ES-I3 (cell line): Measurements from ENCODE around the gene CTSH.
"Not testable (repeated sequence)": the region's sequence is repeated elsewhere in the genome, so short reads cannot be mapped to it uniquely, and the experiment has no call there.

Source experiments
- H3K36me3 ChIP-seq: 2 replicates; pipeline ENCODE4 v1.6.1; 2013; ENCODE audit warnings: mild to moderate bottlenecking, low read length, control low read depth, moderate library complexity; ENCODE audit not compliant: insufficient read depth
- H3K4me1 ChIP-seq: 2 replicates; pipeline ENCODE4 v1.6.1; 2013; ENCODE audit warnings: mild to moderate bottlenecking, control low read depth, low read length; ENCODE audit not compliant: insufficient read depth
- H3K9ac ChIP-seq: 2 replicates; pipeline ENCODE4 v1.6.1; 2013; ENCODE audit warnings: low read depth, mild to moderate bottlenecking, low read length, moderate library complexity
- H3K9me3 ChIP-seq: 2 replicates; pipeline ENCODE4 v1.6.1; 2013; ENCODE audit warnings: mild to moderate bottlenecking, low read length, moderate library complexity; ENCODE audit not compliant: control insufficient read depth, insufficient read depth

Gene CTSH

DNA sequence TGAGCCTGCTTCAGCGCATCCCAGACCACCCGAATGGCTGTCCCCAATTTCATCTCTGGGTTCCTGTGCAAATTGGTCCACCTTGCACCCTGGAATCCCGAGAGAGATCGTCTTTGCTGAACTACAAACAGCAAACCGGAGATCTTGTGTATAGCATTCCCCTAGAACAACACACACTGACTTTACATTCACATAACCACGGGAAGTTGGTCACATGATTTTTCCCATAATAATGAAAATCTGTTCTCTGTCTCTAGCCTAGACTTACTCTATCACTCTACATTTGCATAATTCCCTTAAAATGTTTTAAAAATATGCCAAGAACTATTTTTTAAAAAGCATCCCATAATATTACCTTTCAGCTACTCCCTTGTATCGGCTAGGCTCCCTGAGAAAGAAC lies 34.6 kb downstream of the CTSH start:
- peaks cover 2% of the 10 kb centered on the region; the same call in 1 of the 2 replicates for H3K4me1 ChIP-seq
- no peaks in the 10 kb centered on the region for H3K9me3 ChIP-seq
- H3K9ac ChIP-seq: no peak overlapping the region
- H3K36me3 ChIP-seq: peaks cover 5% of the 10 kb centered on the region

DNA sequence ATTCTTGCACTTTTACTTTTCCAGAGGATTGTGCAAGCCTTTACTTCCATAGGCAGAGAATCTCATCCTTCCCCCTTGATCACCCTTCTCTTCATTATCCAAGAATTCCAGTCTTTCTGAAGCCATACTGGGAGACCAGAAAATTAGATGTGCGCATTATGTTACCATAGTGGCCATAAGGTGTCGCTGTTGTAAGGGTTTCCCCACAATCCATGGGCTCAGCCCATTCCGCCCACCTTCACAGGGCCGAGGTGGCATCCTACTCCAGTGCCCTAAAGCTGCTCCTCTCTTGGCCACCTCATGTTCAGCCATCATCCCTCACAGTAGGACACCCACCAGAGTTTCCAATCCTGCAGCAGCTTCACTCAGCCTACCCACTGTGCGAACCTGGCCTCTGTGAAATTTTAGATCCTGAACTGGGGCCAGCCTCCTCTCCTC lies 35.0 kb downstream of the CTSH start:
- no peak overlapping the region for H3K9ac ChIP-seq
- H3K4me1 ChIP-seq: peaks cover 2% of the 10 kb centered on the region; the same call in 1 of the 2 replicates
- H3K9me3 ChIP-seq: no peaks in the 10 kb centered on the region
- peaks cover 5% of the 10 kb centered on the region for H3K36me3 ChIP-seq

- Histone ChIP-seq H3K36me3 (peaks cover 9% of the 10 kb centered on the region), H3K9ac (no peak overlapping the region), H3K4me1 (peaks cover 2% of the 10 kb centered on the region; the same call in 1 of the 2 replicates), H3K9me3 (no peaks in the 10 kb centered on the region)
These were observed 35.6 kb downstream of the CTSH start for GRCh38 chr15:78909160-78909695.

DNA sequence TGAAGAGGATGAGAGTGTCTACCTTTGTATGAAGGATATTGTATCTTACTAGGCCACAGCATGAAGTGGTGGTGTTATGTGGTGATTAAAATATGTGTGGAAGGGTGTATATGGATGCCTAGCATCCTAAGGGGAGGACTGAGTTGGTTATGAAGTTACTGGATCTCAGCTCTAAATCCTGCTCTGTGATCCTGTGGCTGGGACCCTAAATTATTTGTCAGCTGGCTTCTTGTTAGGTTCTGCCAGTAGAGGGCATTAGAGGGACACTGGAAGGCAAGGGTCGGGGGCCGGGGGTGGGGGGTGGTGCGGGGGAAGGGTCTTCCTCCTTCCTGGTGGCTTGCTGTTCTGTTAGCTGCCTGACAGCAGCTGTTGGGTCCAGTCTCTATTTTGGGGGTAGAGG lies 37.3 kb downstream of the CTSH start:
- peaks cover 2% of the 10 kb centered on the region; the same call in 1 of the 2 replicates for H3K4me1 ChIP-seq
- H3K36me3 ChIP-seq: peaks cover 15% of the 10 kb centered on the region

DNA sequence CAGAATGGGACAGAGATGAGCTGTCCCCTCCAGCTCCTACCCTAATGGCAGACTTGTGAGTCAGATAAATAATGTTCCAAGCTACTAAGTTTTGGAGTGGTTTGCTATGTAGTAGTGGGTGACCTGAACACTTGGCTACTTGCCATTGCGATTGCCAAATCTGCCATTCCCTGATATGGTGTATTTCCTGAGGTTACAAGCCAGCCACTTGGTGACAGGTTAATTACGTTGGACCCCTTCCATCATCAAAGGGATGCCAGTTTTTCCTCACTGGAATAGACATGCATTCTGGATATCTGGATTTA lies 38.6 kb downstream of the CTSH start:
- peaks cover 20% of the 10 kb centered on the region for H3K36me3 ChIP-seq
- no peaks in the 10 kb centered on the region for H3K9me3 ChIP-seq
- no peak overlapping the region for H3K9ac ChIP-seq
- peaks cover 2% of the 10 kb centered on the region; the same call in 1 of the 2 replicates for H3K4me1 ChIP-seq

More for the DNA sequence above, 37.3 kb downstream of the CTSH start:
- H3K9ac ChIP-seq: no peak overlapping the region
- no peaks in the 10 kb centered on the region for H3K9me3 ChIP-seq

- Histone ChIP-seq H3K4me1 (peaks cover 2% of the 10 kb centered on the region; the same call in 1 of the 2 replicates), H3K9me3 (no peaks in the 10 kb centered on the region), H3K9ac (no peak overlapping the region), H3K36me3 (peaks cover 30% of the 10 kb centered on the region)
These were observed 40.1 kb downstream of the CTSH start for GRCh38 chr15:78904599-78905358.

GRCh38 chr15:78902281-78903032 lies 42.4 kb downstream of the CTSH start:
- H3K36me3 ChIP-seq: peaks cover 41% of the 10 kb centered on the region
- H3K9ac ChIP-seq, H3K4me1 ChIP-seq, H3K9me3 ChIP-seq: not testable (repeated sequence)

- H3K9ac ChIP-seq, H3K9me3 ChIP-seq, H3K4me1 ChIP-seq: not testable (repeated sequence)
- peaks cover 41% of the 10 kb centered on the region for H3K36me3 ChIP-seq
These were observed 43.9 kb downstream of the CTSH start for GRCh38 chr15:78900819-78901533.

GRCh38 chr15:78898540-78898939 lies 46.3 kb downstream of the CTSH start:
- Histone ChIP-seq H3K9me3 (no peaks in the 10 kb centered on the region), H3K36me3 (peaks cover 37% of the 10 kb centered on the region), H3K4me1 (no peaks in the 10 kb centered on the region), H3K9ac (no peak overlapping the region)

DNA sequence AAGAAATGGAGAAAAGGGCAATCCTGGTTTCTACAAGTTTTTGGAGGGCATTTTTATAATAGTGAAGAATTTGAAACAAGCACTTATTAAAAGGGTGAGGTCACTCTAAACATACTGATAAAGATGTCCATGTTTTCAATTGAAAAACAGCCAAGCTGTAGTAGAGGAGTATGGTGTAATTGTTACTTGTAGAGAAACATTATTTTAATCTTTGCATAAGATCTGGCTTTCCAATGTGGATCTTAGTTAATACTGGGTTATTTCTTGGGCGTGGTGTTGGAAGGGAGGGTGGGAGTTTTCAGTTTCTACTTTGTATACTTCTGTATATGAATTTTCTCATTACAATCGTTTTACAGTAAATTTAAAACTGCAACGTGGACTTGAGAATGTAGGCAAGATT lies 49.4 kb downstream of the CTSH start:
- Histone ChIP-seq H3K9ac (no peak overlapping the region), H3K4me1 (no peaks in the 10 kb centered on the region), H3K36me3 (peaks cover 38% of the 10 kb centered on the region), H3K9me3 (no peaks in the 10 kb centered on the region)

DNA sequence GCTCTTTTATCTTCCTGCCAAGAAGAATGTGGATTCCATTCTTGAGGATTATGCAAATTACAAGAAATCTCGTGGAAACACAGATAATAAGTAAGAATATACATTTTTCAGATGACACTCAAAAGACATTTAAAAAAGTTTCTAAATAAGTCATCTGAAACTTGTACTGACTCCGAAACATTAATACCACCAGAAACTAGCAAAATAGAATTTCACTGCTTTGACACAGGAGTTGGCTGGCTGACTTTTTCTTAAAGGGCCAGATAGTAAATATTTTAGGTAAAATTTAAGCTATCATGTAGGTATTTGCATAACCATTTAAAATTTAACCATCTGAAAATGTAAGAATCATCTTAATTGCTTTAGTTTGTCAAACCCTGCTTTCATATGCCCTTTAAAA lies 51.3 kb downstream of the CTSH start:
- Histone ChIP-seq H3K4me1 (no peaks in the 10 kb centered on the region), H3K9me3 (no peaks in the 10 kb centered on the region), H3K36me3 (peaks cover 36% of the 10 kb centered on the region), H3K9ac (no peak overlapping the region)

DNA sequence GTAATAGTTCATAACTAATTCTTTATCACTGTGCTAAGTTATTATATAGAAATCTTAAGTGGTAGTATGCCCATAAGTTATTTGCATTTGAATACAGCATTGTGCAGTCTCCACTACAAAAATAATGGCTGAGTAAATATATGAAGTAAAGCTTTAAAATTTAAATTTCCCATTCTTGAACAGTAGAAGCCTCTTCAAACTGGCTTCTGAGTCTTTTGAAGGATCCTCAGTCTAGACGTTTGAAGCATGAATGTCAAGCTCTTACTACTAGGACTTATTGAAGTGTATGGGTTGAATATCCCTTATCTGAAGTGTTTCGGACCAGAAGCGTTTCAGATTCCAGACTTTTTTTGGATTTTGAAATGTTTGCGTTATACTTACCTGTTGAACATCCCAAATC lies 55.8 kb downstream of the CTSH start:
- no peaks in the 10 kb centered on the region for H3K9me3 ChIP-seq
- peaks cover 38% of the 10 kb centered on the region for H3K36me3 ChIP-seq
- no peaks in the 10 kb centered on the region for H3K4me1 ChIP-seq
- H3K9ac ChIP-seq: no peak overlapping the region

- H3K9me3 ChIP-seq: no peaks in the 10 kb centered on the region
- peaks cover 9% of the 10 kb centered on the region; the same call in 1 of the 2 replicates for H3K36me3 ChIP-seq
- H3K9ac ChIP-seq: no peak overlapping the region
- peaks cover 23% of the 10 kb centered on the region for H3K4me1 ChIP-seq
These were observed 63.2 kb downstream of the CTSH start for GRCh38 chr15:78881681-78882080.

GRCh38 chr15:78880813-78881212 lies 64.0 kb downstream of the CTSH start:
- H3K9ac ChIP-seq: no peak overlapping the region
- H3K36me3 ChIP-seq: peaks cover 6% of the 10 kb centered on the region; the same call in 1 of the 2 replicates
- H3K9me3 ChIP-seq: no peaks in the 10 kb centered on the region
- peaks cover 23% of the 10 kb centered on the region for H3K4me1 ChIP-seq
